ENCODE measurements around the gene TAF6.

The TAF6 gene

DNA sequence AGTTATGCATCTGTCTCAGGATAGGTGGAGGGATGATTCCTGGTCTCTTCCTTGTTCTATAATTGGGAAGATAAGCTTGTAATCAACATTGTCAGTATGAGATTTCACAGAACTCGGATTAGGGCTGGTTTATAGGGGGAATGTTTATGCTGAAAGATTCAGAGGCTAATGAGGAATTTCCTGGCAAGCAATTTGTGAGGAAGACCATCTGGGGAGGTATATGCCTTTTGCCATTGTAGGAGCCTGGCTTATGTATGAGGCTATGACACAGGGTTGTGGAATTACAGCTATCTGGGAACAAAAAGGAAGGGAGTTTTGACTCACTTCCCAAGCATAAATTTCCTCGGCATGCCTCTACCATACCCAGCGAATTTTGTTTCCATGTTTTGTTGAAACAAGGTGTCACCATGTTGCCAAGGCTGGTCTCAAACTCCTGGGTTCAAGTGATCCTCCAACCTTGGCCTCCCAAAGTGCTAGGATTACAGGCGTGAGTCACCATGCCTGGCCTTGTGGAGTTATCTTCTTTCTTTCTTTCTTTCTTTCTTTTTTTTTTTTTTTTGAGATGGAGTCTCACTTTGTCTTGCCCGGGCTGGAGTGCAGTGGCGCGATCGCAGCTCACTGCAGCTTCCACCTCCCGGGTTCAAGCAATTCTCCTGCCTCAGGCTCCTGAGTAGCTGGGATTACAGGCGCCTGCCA lies 32.0 kb downstream of the TAF6 start:
- no peak for DNase-seq
- intact Hi-C loops (cut with DNase I), result no loop called here

DNA sequence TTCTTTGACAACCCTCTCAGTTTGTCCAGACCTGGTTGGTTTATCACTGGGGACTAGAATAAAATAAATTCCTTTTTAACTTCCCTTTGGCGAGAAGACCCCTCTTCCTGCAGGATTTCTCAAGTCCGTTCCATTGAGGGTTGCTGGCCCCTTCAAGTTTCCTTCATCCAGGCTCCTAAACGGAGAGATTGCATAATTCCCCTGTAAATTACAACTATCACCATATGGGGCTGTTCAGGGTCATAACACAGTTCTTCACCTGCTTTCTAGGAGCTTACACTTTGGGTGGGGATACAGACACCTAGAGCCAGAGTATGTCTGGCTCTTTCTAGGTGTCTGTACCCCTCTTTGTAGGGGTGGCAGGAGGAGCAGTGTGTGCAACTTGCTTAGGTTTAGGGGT lies 33.6 kb downstream of the TAF6 start:
- intact Hi-C loops (cut with DNase I), result no loop called here

DNA sequence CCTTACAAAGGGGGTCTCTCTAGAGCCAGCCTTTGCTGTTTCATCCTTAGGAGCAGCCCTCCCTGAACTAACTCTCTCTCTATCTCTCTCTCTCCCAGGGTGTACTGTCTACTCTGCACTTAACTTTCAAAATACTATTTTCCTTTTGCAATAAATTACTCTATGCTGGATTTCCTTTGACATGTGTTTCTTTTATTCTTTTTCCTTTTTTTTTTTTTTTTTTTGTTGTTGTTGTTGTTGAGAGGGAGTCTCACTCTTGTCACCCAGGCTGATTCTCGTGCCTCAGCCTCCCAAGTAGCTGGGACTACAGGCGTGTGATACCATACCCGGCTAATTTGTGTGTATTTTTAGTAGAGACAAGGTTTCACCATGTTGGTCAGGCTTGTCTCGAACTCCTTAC lies 36.2 kb downstream of the TAF6 start:
- intact Hi-C loops (cut with DNase I), result no loop called here
- DNase-seq, result no peak

More for the DNA sequence above, 33.6 kb downstream of the TAF6 start:
- no peak for DNase-seq

DNA sequence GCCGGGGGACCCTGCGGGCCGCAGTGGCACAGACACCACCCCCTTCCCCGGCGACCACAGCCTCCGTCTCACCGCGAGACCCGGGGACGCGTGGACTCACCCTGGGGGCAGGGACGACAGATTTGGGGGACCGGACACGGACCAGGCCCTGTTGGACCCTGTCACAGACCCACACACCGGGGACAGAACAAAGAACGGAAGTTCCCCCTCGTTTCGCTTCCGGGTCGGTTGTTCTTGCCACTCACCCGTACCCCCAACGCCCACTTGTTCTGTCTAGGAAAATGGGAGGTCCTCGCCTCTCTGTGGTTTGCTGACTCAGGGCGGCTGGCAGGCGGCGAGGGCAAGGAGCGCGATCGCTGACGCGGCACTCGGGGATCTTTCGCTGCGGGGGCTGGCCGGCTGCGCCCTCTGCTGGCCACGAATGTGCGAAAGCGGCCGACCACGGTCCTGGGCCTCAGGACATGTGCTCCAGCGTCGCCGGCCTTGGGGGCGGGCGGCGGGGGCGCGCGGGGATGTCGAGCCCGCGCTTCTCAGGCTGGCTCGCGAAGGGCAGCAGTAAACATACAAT lies 37.5 kb downstream of the TAF6 start, which contains the start of gene ZNF3:
Gene ZNF3 (minus strand): TSS at position 189 of the 568 bp plus-strand sequence. CDS start 4,366 bp downstream, outside the sequence.
- DNase-seq, result peak; percentile 97 to 100 (median 99)
- intact Hi-C loops (cut with DNase I), result no loop called here

DNA sequence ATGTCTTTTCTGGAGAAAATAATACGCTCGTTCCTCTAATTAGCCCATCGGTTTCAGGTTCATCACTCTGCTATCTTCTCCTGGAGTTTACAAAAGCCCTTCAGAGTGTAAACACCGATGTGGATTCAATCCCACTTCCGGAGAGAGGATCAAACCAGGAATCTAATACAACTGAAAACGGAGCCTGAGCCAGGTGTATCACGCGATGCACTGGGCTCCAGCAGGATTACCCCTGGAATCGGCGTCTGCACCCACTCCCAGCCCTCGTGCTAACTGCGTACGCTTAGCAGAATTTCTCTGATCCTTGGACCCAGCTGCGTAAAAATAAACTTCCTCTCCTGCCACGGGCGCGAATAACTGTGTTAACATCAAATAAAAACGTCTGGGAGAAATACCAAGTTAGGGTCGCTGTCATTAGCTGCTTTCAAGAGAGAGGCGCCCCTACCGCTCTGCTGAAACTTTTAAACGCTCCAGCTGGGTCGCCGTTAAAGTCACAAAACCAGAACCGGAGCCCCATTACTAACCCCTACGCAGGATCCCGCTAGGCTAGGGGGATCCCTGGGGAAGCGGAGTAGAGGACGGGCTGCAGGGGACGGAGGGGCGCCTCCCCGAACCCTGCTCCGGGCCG lies 38.1 kb downstream of the TAF6 start:
- intact Hi-C loops (cut with DNase I), result no loop called here
- DNase-seq, result peak in 1 of 42 donors; percentile 12

DNA sequence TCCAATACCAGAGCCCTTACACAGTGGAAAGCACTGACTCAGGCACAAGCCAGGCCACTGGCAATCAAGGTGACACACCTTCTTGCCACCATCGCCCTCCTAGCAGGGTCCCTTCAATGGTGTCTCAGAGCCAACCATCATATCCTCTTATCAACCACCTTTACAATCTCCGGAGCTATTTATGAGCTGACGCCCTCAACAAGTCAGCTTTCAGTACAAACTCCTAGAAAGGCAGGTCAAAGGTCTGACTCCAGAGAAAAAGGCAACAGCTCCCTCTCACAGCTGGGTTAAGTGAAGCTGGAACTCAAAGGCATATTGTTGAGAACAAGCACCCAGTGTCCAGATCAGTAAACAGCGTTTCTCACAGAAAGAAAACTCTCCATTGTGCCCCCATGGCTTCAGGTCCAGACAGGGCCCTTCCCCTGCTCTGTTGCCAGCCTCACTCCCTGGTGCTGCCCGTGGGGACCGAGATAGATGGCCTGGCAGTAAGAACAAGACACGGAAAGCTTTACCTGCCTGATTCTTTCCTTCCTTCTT lies 40.1 kb downstream of the TAF6 start:
- DNase-seq, result peak in 30 of 42 donors; percentile 15 to 81 (median 58)
- intact Hi-C loops (cut with DNase I), result no loop called here

DNA sequence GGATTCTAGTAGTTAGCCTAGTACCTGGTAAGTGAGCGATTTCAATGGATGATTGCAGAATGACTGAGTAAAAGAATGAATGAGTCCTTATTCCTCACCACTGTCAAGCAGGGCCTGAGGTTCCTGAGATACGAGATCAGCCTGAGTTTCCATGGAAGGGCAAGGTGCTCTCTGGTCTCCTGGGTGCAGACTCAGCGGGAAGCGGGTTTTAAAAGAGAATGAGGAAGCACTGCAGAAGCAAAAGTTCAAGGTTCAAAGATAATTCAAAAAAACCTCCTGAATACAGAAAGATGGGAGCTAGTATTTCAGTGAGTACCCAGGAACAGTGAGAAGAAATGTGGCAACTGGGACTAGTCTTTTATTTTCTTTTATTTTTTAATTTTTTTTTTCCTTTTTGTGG lies 42.0 kb downstream of the TAF6 start:
- intact Hi-C loops (cut with DNase I), result no loop called here
- DNase-seq, result no peak

DNA sequence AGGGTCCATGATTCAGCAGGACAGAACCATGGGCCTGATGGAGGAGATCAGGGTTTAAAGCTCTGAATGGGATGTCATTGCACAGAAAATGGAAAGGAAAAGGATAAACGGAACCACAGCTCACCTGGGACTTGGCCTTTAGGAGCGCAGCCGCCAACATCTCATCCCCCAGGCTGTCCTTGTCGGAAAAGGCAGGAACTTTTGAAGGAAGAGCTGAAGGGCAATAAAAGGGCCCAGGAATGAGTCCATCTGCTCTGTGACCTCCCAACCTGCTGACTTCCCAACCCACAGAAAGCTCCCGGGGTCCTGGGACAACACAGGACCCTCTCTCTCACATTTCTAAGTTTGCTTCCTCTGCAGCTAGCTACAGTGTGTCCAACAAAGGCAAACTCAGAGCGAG lies 43.7 kb downstream of the TAF6 start:
- intact Hi-C loops (cut with DNase I), result no loop called here
- no peak for DNase-seq

DNA sequence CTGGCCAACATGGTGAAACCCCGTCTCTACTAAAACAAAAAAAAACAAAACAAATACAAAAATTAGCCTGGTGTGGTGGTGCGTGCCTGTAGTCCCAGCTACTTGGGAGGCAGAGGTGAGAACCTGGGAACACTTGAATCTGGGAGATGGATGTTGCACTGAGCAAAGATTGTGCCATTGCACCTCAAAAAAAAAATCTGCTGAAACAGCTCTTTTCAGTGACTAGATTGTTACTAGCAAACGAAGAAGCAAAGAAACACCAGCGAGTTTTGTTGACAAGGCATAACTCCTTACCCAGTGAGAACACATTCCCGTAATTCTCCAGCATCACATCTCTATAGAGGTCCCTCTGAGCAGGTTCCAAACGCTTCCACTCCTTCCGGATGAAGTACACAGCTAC lies 44.3 kb downstream of the TAF6 start:
- intact Hi-C loops (cut with DNase I), result no loop called here
- no peak for DNase-seq

DNA sequence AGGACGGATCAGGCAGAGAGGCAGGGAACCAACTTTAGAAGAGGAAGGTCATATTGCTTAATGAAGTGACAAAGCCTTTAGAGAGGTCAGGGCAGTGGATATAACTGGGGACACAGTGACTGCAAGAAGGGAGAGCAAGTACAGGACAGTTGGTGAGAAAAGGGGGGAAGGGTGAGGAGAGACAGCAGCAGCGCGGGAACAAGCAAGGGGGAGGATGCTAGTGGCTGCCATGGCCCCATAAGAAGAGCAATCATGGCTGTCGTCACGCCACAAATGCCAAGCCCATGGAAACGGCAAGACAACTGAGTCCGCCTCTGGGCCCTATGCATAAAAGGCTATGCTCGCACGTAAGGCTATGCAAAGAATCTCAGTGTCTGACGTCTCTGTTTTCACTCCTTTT lies 46.7 kb downstream of the TAF6 start:
- no peak for DNase-seq
- intact Hi-C loops (cut with DNase I), result no loop called here

DNA sequence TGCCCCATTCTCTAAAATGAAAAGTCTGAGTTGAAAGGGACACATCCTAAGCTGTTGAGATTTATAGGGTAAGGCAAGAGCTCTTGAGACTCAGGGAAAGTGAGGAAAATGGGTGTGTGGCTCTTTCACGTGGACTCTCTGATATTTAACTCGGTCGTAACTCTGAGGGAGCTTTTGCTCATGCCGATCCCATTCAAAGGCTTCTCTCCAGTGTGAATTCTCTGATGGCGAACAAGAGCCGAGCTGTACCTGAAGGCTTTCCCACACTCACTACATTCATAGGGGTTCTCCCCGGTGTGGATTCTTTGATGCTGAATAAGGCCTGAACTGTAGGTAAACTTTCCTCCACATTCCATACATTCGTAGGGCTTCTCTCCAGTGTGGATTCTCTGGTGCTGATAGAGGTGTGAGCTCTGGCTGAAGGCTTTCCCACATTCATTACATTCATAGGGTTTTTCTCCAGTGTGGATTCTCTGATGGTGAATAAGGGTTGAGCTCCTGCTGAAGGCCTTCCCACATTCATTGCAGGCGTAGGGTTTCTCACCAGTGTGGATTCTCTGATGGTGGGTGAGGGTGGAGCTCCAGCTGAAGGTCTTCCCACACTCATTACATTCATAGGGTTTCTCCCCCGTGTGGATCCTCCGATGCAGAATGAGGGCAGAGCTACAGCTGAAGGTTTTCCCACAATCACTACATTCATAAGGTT lies 48.0 kb downstream of the TAF6 start:
- intact Hi-C loops (cut with DNase I), result no loop called here
- DNase-seq, result no peak

DNA sequence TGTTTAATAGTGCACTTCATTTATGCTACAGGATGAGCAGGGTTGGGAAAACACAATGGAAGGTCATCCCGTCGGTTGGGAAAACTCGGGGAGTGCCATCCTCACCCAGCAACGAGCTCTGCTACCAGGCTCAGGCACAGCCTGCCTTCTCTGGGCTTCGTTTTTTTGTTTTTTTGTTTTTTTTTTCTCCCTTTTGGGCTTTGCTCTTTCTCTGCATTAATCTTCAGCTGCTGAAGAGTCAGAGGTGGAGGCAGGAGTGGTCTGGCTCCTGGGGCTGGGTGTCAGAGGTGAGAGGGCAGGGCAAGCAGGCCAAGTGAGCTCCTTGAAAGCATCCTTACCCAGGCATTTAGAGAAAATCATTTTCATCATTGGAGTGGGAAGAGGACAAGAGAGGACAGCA lies 49.2 kb downstream of the TAF6 start:
- intact Hi-C loops (cut with DNase I), result no loop called here

DNA sequence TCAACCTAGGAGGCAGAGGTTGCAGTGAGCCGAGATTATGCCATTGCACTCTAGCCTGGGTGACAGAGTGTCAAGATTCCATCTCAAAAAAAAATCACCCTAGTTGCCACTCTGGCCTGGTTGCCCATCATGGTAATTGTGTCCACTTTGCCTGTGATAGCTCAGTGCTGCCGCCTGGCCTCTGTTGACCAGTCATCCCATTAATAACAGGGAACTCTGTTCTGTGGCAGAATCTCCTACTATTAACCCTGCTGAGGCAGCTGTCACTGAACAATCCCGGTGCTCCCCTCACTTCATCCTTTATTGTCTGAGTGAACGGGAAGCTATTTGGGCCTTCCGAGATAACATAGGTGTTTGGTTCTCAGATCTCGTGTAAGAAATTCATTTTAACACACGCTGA lies 52.2 kb downstream of the TAF6 start:
- DNase-seq, result peak in 13 of 42 donors; percentile 13 to 54 (median 28)

More for the DNA sequence above, 49.2 kb downstream of the TAF6 start:
- no peak for DNase-seq

DNA sequence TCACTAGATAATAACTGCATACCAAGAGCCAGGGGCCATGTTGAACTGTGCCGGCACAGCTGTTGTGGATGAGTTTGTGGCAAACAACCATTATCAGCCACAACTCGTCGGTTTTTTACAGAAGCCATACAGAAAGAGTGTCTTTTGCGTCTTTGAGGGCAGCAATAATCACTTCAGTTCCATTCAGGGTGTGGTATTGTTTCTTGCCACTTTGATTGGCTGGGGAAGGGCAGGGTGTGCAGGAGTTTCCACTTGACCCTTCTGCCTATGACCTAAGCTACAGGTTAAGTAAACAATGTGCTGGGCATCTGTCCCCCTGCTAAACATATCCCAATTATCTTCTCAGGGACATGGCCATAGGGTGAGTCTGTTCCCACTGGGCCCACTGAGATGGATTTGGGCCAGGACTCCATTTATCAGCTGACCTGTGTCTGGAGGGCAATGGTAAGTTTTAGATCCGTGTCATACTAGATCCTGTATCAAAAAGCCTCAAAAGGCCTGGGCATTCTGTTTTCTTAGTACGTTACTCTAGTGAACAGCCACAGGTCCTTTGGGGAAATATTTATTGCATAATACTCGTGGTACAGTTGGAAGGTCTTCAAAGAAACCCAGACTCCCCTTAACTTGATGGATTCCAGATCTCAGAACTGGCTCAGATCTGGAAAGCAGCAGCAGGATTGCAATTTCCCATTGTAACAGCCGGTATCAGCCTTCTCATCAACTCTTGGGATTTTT lies 53.5 kb downstream of the TAF6 start:
- DNase-seq, result no peak
- intact Hi-C loops (cut with DNase I), result no loop called here

More for the DNA sequence above, 52.2 kb downstream of the TAF6 start:
- intact Hi-C loops (cut with DNase I), result no loop called here

DNA sequence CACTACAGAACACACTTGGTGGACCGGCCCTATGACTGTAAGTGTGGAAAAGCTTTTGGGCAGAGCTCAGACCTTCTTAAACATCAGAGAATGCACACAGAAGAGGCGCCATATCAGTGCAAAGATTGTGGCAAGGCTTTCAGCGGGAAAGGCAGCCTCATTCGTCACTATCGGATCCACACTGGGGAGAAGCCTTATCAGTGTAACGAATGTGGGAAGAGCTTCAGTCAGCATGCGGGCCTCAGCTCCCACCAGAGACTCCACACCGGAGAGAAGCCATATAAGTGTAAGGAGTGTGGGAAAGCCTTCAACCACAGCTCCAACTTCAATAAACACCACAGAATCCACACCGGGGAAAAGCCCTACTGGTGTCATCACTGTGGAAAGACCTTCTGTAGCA lies 55.0 kb downstream of the TAF6 start:
- intact Hi-C loops (cut with DNase I), result no loop called here
- no peak for DNase-seq

DNA sequence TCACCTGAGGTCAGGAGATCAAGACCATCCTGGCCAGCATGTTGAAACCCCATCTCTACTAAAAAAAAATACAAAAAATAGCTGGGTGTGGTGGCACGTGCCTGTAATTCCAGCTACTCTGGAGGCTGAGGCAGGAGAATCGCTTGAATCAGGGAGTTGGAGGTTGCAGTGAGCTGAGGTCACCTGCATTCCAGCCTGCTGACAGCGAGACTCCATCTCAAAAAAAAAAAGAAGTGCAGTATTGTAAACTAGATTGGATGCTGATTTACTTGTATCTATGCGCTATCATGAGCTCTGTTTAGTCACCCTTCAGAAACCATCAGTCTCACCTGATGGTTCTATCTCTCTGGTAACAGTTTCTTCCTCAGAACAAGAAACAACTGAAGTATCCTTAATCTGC lies 55.8 kb downstream of the TAF6 start:
- intact Hi-C loops (cut with DNase I), result no loop called here
- no peak for DNase-seq

DNA sequence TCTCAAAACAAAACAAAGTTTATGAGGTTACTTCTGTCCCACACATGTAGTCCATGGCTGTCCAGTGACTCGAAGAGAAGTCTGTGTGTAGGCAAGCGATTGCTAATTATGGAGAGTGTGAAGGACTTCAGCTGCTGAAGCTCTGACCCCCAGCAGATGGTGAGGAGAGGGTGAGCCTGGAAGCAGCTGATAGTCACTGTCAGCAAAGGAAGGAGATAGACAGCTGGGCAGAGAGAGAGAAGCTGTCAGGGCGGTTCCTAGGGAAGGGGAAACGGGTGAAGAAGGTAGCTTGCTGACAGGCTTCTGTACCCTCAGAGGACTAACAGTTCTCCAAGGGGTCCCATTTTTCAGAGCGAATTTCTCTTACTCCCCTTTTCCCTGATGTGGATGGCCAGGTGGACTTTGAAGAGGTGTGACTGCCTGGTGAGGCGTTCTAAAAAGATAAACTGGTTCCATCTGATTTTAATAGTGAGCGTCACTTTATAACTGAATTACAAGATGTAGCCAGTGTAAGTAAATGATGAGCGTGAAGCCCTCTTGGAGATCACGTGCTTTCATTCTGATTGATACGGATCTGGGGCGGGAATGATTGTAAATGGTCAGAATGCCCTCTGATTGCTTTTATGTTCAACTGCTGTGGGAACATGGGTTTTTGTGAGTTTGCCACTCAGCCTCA lies 57.5 kb downstream of the TAF6 start:
- intact Hi-C loops (cut with DNase I), result no loop called here

DNA sequence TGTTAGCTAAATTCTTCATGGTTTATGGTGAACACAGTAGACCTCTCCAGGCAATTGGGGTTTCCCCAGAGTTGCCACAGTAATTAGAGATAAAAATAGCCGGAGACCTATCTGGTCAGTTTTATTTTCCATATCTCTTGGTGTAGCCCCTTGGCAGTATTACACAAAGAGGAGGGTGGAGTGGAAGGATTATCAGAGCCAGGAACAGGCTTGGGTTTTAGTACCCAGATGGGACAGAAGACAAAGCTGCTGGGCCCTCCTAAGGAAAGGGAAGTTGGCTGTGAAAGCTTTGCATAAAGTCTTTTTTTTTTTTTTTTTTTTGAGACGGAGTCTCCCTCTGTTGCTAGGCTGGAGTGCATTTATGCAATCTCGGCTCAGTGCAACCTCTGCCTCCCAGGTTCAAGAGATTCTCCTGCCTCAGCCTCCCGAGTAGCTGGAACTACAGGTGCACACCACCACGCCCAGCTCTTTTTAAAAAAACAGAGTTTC lies 59.9 kb downstream of the TAF6 start:
- intact Hi-C loops (cut with DNase I), result loop anchor here (10.0 kb wide), 1 partner anchor 144 kb away; the partner anchor contains the start of gene TRIM4
- no peak for DNase-seq

More for the DNA sequence above, 57.5 kb downstream of the TAF6 start:
- no peak for DNase-seq
